OCI-LY3 (cell line): Measurements from ENCODE around the gene ANKRD13D.

ENCODE experiments used
- H2AFZ ChIP-seq: fragments of 200-600, 300-600 bp; shearing (Covaris generic); 2 replicates; pipeline ENCODE4 v1.6.0; 2014; ENCODE audit warnings: antibody characterized with exemption, low read depth, low read length
- H3K27ac ChIP-seq: fragments of 200-600, 300-600 bp; sonication (generic); 2 replicates; pipeline ENCODE4 v1.5.1; 2014; ENCODE audit warnings: mild to moderate bottlenecking, low read length, moderate library complexity, mixed read lengths
- H3K27me3 ChIP-seq: fragments of 200-600, 300-600 bp; sonication (generic); 2 replicates; pipeline ENCODE4 v1.6.1; 2014; ENCODE audit warnings: low read depth, low read length, mixed read lengths
- H3K36me3 ChIP-seq: fragments of 200-600, 300-600 bp; sonication (generic); replicated peaks from 2 replicates; pipeline ENCODE3; 2014; ENCODE audit warnings: low read depth, low read length, mixed read lengths
- H3K4me1 ChIP-seq: fragments of 300-600, 200-600 bp; sonication (generic); 2 replicates; pipeline ENCODE4 v1.6.1; 2014; ENCODE audit warnings: low read length, mixed read lengths
- H3K4me2 ChIP-seq: fragments of 200-600, 300-600 bp; sonication (generic); 2 replicates; pipeline ENCODE4 v1.6.1; 2014; ENCODE audit warnings: low read length, mixed read lengths
- H3K4me3 ChIP-seq: fragments of 300-600, 200-600 bp; sonication (generic); 2 replicates; pipeline ENCODE4 v1.5.1; 2014; ENCODE audit warnings: antibody characterized with exemption, mild to moderate bottlenecking, low read length, moderate library complexity
- H3K79me2 ChIP-seq: fragments of 300-600, 200-600 bp; shearing (Covaris generic); 2 replicates; pipeline ENCODE4 v1.6.1; 2014; ENCODE audit warnings: mild to moderate bottlenecking, low read length, mixed read lengths
- H3K9ac ChIP-seq: fragments of 300-600, 200-600 bp; shearing (Covaris generic); 2 replicates; pipeline ENCODE4 v1.6.0; 2014; ENCODE audit warnings: mild to moderate bottlenecking, low read length, moderate library complexity
- H3K9me3 ChIP-seq: fragments of 200-600, 300-600 bp; shearing (Covaris generic); 2 replicates; pipeline ENCODE4 v1.6.1; 2014; ENCODE audit warnings: low read length, mixed read lengths; ENCODE audit not compliant: insufficient read depth
- H4K20me1 ChIP-seq: fragments of 200-600, 300-600 bp; sonication (generic); 2 replicates; pipeline ENCODE4 v1.6.1; 2016; ENCODE audit warnings: low read length, mixed read lengths; ENCODE audit not compliant: insufficient read depth
- EZH2phosphoT487 ChIP-seq: fragments of 200-600 bp; shearing (Covaris generic); IDR thresholded peaks from 2 replicates; pipeline ENCODE4 v1.6.1; 2018; ENCODE audit warnings: antibody characterized with exemption, mixed run types, low read depth
- TF ChIP-seq, protein P1 (sequence below): fragments of 200-600, 300-600 bp; sonication (generic); IDR thresholded peaks from 2 replicates; pipeline ENCODE4 v1.5.1; 2014; ENCODE audit warnings: antibody characterized with exemption, low read length, low read depth

Gene ANKRD13D

GRCh38 chr11:67277231-67277961, 11.7 kb upstream of the ANKRD13D start:
- H3K9me3 ChIP-seq = no peaks in the 10 kb centered on the region
- peak overlapping the region; percentile 97 for H3K4me2 ChIP-seq
- no peak overlapping the region for H2AFZ ChIP-seq
- peak overlapping the region; percentile 93 for H3K27ac ChIP-seq
- H3K9ac ChIP-seq = peak overlapping the region; percentile 92
- H3K36me3 ChIP-seq = peaks cover 51% of the 10 kb centered on the region
- no peaks in the 10 kb centered on the region for H3K27me3 ChIP-seq
- no peak for TF ChIP-seq EZH2phosphoT487
- TF ChIP-seq, protein P1, sequence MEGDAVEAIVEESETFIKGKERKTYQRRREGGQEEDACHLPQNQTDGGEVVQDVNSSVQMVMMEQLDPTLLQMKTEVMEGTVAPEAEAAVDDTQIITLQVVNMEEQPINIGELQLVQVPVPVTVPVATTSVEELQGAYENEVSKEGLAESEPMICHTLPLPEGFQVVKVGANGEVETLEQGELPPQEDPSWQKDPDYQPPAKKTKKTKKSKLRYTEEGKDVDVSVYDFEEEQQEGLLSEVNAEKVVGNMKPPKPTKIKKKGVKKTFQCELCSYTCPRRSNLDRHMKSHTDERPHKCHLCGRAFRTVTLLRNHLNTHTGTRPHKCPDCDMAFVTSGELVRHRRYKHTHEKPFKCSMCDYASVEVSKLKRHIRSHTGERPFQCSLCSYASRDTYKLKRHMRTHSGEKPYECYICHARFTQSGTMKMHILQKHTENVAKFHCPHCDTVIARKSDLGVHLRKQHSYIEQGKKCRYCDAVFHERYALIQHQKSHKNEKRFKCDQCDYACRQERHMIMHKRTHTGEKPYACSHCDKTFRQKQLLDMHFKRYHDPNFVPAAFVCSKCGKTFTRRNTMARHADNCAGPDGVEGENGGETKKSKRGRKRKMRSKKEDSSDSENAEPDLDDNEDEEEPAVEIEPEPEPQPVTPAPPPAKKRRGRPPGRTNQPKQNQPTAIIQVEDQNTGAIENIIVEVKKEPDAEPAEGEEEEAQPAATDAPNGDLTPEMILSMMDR = no peak; the same call in 1 of the 2 replicates
- peaks cover 18% of the 10 kb centered on the region for H4K20me1 ChIP-seq
- H3K4me1 ChIP-seq = peaks cover 32% of the 10 kb centered on the region
- peaks cover 65% of the 10 kb centered on the region for H3K79me2 ChIP-seq
- H3K4me3 ChIP-seq = peak overlapping the region; percentile 74

- TF ChIP-seq, protein P1 = no peak
- no peak for TF ChIP-seq EZH2phosphoT487
- Histone ChIP-seq H3K36me3 (peaks cover 54% of the 10 kb centered on the region), H3K9me3 (no peaks in the 10 kb centered on the region), H3K9ac (peak overlapping the region; percentile 91), H3K79me2 (peaks cover 56% of the 10 kb centered on the region), H3K27me3 (no peaks in the 10 kb centered on the region), H3K27ac (peak overlapping the region; percentile 93), H3K4me3 (peak overlapping the region; percentile 74), H3K4me1 (peaks cover 30% of the 10 kb centered on the region), H3K4me2 (peak overlapping the region; percentile 97), H4K20me1 (peaks cover 9% of the 10 kb centered on the region), H2AFZ (no peak overlapping the region)
These were observed 10.8 kb upstream of the ANKRD13D start for GRCh38 chr11:67278135-67278938.

DNA sequence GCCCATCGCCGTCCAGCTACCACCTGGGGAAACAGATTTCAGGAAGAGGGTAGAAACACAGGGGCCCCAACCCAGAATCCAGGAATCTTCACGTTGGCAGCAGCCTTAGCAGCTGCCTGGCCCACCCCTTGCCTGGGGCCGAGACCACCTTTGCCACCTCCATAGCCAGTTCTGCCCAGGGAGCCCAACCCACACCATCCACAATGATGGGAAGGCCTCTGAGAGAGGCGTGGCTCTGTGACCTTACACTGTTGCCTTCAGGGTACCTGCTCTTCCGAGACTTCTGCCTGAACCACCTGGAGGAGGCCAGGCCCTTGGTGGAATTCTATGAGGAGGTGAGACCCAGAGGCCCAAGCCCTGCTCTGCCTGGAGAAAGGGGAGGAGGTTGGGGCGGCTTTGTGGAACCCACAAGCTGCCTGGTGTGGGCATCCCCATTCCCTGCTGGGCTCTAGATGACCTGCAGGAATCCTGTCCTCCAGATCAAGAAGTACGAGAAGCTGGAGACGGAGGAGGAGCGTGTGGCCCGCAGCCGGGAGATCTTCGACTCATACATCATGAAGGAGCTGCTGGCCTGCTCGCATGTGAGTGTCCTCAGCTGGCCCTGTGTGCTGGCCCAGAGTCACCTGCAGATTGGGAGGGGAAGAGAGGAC, 10.0 kb upstream of the ANKRD13D start:
- Histone ChIP-seq H3K4me3 (no peak overlapping the region), H3K4me1 (peaks cover 30% of the 10 kb centered on the region), H3K27ac (no peak overlapping the region; the same call in 1 of the 2 replicates), H3K27me3 (no peaks in the 10 kb centered on the region), H2AFZ (no peak overlapping the region), H3K79me2 (peaks cover 48% of the 10 kb centered on the region), H3K9ac (no peak overlapping the region), H3K9me3 (no peaks in the 10 kb centered on the region), H3K36me3 (peaks cover 62% of the 10 kb centered on the region), H4K20me1 (peaks cover 5% of the 10 kb centered on the region; the same call in 1 of the 2 replicates), H3K4me2 (no peak overlapping the region)
- TF ChIP-seq EZH2phosphoT487 = no peak
- TF ChIP-seq, protein P1 = no peak
